Panc1 (cell line): ENCODE results near the gene GLIS1. TPM values are rescaled to one million over a fixed set of nuclear protein-coding genes. Genes with fewer than 3 reads are reported as not detected.

Experiments used
- ATAC-seq: fragments of 200-7000 bp; cut with Tn5 transposase; 2 replicates; pipeline ENCODE4 v1.9.1; 2020; ENCODE audit warnings: mild to moderate bottlenecking, moderate library complexity
- BruUV-seq: library from RNA; stranded (reverse); fragments of 400-500 nt; replicated peaks from 2 replicates; lab custom pipeline; 2021; lab: Mats Ljungman, UMichigan
- CTCF ChIA-PET: fragments of 300-600 bp; sonication (Branson Sonifier 250); formaldehyde crosslinking; loops from one replicate; lab custom pipeline; 2022; ENCODE audit warnings: antibody characterized with exemption; lab: Charles Lee
- POLR2A ChIA-PET: fragments of 300-600 bp; sonication (Branson Sonifier 250); formaldehyde crosslinking; loops from one replicate; lab custom pipeline; 2022; ENCODE audit warnings: antibody characterized with exemption; lab: Charles Lee
- DNase-seq: peaks from one replicate; pipeline ENCODE4 v3.0.0-alpha.2; 2010; ENCODE audit warnings: low read depth, low spot score
- H3K27ac ChIP-seq: 2 replicates; pipeline ENCODE4 v1.5.1; 2011; ENCODE audit warnings: mild to moderate bottlenecking, low read length, inconsistent platforms
- H3K27me3 ChIP-seq: fragments of 200-500 bp; sonication (Bioruptor generic); 2 replicates; pipeline ENCODE4 v1.6.0; 2014; ENCODE audit warnings: low read length, inconsistent platforms; ENCODE audit not compliant: control insufficient read depth, insufficient read depth
- H3K36me3 ChIP-seq: fragments of 200-500 bp; sonication (Bioruptor generic); 2 replicates; pipeline ENCODE4 v1.5.1; 2014; ENCODE audit warnings: inconsistent platforms, mild to moderate bottlenecking, low read length, moderate library complexity; ENCODE audit not compliant: control insufficient read depth, insufficient read depth
- H3K4me1 ChIP-seq: 2 replicates; pipeline ENCODE4 v1.5.1; 2011; ENCODE audit warnings: inconsistent platforms, mild to moderate bottlenecking, low read length, moderate library complexity; ENCODE audit not compliant: control insufficient read depth, insufficient read depth
- H3K4me3 ChIP-seq, 2 experiments: 2 replicates each; pipeline ENCODE4 v1.5.1; 2011 to 2012; ENCODE audit warnings: low read depth in 2 of 2, low read length in 2 of 2, mild to moderate bottlenecking in 2 of 2, inconsistent platforms in 1 of 2, moderate library complexity in 1 of 2
- H3K9me3 ChIP-seq: fragments of 200-500 bp; sonication (Bioruptor generic); 2 replicates; pipeline ENCODE4 v1.5.1; 2014; ENCODE audit warnings: low read depth, mild to moderate bottlenecking, inconsistent platforms, low read length, moderate library complexity; ENCODE audit not compliant: control insufficient read depth, insufficient read depth
- POLR2AphosphoS5 ChIP-seq: IDR thresholded peaks from 2 replicates; pipeline ENCODE4 v1.6.1; 2012; ENCODE audit warnings: mild to moderate bottlenecking, low read depth, low read length, moderate library complexity
- SIN3A ChIP-seq: IDR thresholded peaks from 2 replicates; pipeline ENCODE4 v1.6.1; 2012; ENCODE audit warnings: low read depth, mild to moderate bottlenecking, low read length, moderate library complexity, borderline replicate concordance; ENCODE audit not compliant: insufficient read depth
- TCF7L2 ChIP-seq: IDR thresholded peaks from 2 replicates; pipeline ENCODE4 v1.6.1; 2011; ENCODE audit warnings: mild to moderate bottlenecking, low read depth, low read length, inconsistent platforms
- in situ Hi-C: cut with HindIII; loops from 2 replicates; pipeline ENCODE4 v1.10.0; 2016; ENCODE audit warnings: low sequenced_read_pairs, low pct_unique_long_range_greater_than_20kb
- intact Hi-C: fragments of 100-400 bp; cut with micrococcal nuclease; formaldehyde crosslinking; loops from one replicate; pipeline ENCODE4 v1.10.0; 2022; ENCODE audit not compliant: unreplicated experiment
- total RNA-seq: library from RNA; stranded (reverse); gene quantifications from one replicate; pipeline ENCODE4 v1.2.1, GENCODE V29; 2021; ENCODE audit not compliant: unreplicated experiment
- TF ChIP-seq, protein P1 (sequence below): fragments of 450-650 bp; IDR thresholded peaks from 2 replicates; pipeline ENCODE4 v1.5.1; 2017; ENCODE audit warnings: mild to moderate bottlenecking
- TF ChIP-seq, protein P2 (sequence below), 2 experiments: IDR thresholded peaks; 2 replicates each; pipeline ENCODE4 v1.6.1; 2011 to 2012; ENCODE audit warnings: low read depth in 2 of 2, control low read depth in 1 of 2, low read length in 1 of 2, mild to moderate bottlenecking in 1 of 2, moderate library complexity in 1 of 2; ENCODE audit not compliant: insufficient read depth in 1 of 2

The GLIS1 gene
- total RNA-seq, 1 experiment from 2014 or later, result 0.28 TPM

DNA sequence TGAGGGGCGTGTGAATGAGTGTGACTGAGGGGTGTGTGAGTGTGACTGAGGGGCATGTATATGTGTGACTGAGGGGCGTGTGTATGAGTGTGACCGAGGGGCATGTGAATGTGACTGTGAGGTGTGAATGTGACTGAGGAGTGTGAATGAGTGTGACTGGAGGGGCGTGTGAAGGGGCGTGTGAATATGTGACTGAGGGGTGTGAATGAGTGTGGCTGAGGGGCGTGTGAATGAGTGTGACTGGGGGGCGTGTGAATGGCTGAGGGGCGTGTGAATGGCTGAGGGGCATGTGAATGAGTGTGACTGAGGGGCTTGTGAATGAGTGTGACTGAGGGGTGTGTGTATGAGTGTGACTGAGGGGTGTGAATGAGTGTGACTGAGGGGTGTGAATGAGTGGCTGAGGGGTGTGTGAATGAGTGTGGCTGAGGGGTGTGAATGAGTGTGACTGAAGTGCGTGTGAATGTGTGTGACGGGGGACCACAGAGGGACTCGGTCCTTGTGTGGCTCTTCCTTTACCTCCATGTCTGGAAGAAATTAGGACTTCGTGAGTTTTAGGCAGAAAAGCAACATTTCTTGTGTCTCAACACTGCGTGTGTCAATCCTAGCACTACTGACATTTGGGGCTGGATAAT is 105.8 kb downstream of the GLIS1 start:
- no peak for TF ChIP-seq SIN3A
- Histone ChIP-seq H3K9me3 (no peaks in the 10 kb centered on the region), H3K4me1 (no peaks in the 10 kb centered on the region), H3K27ac (no peak overlapping the region), H3K36me3 (no peaks in the 10 kb centered on the region), H3K4me3 (no peak overlapping the region), H3K27me3 (no peaks in the 10 kb centered on the region)
- ATAC-seq (no peak), DNase-seq (no peak)
- in situ Hi-C loops (no loop called here), intact Hi-C loops (no loop called here)
- BruUV-seq, result no TSS peak
- CTCF ChIA-PET, result no interaction called here
- POLR2A ChIA-PET, result no interaction called here

DNA sequence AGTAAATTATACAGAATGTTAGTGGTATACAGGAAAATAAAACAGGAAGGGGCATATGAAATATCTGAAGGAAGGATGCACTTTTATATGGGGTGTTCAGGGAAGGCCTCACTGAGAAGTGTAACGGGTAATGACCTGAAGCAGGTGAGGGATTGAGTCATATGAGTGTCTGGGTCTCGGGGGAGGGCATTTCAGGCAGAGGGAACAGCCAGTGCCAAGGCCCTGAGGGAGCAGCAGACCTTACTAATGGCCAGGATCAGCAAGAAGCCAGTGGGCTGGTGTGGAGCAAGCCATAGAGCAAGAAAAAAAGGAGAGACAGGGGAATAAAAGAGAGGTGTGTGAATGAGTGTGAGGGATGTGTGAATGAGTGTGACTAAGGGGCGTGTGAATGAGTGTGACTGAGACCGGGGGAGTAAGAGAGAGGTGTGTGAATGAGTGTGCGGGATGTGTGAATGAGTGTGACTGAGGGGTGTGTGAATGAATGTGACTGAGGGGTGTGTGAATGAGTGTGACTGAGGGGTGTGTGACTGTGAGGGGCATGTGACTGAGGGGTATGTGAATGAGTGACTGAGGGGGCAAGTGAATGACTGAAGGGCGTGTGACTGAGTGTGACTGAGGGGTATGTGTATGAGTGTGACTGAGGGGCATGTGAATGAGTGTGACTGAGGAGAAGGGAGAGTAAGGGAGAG is 107.2 kb downstream of the GLIS1 start:
- ChIA-PET CTCF (no interaction called here), POLR2A (no interaction called here)
- in situ Hi-C loops (no loop called here), intact Hi-C loops (no loop called here)
- Histone ChIP-seq H3K4me1 (no peaks in the 10 kb centered on the region), H3K4me3 (no peak overlapping the region), H3K9me3 (no peaks in the 10 kb centered on the region), H3K36me3 (no peaks in the 10 kb centered on the region), H3K27me3 (no peaks in the 10 kb centered on the region), H3K27ac (no peak overlapping the region)
- TF ChIP-seq POLR2AphosphoS5, result no peak
- TF ChIP-seq TCF7L2, result no peak
- TF ChIP-seq, protein P1, sequence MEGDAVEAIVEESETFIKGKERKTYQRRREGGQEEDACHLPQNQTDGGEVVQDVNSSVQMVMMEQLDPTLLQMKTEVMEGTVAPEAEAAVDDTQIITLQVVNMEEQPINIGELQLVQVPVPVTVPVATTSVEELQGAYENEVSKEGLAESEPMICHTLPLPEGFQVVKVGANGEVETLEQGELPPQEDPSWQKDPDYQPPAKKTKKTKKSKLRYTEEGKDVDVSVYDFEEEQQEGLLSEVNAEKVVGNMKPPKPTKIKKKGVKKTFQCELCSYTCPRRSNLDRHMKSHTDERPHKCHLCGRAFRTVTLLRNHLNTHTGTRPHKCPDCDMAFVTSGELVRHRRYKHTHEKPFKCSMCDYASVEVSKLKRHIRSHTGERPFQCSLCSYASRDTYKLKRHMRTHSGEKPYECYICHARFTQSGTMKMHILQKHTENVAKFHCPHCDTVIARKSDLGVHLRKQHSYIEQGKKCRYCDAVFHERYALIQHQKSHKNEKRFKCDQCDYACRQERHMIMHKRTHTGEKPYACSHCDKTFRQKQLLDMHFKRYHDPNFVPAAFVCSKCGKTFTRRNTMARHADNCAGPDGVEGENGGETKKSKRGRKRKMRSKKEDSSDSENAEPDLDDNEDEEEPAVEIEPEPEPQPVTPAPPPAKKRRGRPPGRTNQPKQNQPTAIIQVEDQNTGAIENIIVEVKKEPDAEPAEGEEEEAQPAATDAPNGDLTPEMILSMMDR, result no peak
- TF ChIP-seq SIN3A, result no peak
- TF ChIP-seq, protein P2, sequence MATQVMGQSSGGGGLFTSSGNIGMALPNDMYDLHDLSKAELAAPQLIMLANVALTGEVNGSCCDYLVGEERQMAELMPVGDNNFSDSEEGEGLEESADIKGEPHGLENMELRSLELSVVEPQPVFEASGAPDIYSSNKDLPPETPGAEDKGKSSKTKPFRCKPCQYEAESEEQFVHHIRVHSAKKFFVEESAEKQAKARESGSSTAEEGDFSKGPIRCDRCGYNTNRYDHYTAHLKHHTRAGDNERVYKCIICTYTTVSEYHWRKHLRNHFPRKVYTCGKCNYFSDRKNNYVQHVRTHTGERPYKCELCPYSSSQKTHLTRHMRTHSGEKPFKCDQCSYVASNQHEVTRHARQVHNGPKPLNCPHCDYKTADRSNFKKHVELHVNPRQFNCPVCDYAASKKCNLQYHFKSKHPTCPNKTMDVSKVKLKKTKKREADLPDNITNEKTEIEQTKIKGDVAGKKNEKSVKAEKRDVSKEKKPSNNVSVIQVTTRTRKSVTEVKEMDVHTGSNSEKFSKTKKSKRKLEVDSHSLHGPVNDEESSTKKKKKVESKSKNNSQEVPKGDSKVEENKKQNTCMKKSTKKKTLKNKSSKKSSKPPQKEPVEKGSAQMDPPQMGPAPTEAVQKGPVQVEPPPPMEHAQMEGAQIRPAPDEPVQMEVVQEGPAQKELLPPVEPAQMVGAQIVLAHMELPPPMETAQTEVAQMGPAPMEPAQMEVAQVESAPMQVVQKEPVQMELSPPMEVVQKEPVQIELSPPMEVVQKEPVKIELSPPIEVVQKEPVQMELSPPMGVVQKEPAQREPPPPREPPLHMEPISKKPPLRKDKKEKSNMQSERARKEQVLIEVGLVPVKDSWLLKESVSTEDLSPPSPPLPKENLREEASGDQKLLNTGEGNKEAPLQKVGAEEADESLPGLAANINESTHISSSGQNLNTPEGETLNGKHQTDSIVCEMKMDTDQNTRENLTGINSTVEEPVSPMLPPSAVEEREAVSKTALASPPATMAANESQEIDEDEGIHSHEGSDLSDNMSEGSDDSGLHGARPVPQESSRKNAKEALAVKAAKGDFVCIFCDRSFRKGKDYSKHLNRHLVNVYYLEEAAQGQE (IDR thresholded peaks at IDR 0.05; ENCODE audit: insufficient read depth in 1 of 2, low read depth in 2 of 2, low read length in 1 of 2), result no peak
- no TSS peak for BruUV-seq
- no peak for ATAC-seq
- DNase-seq, result no peak
